ENCODE data around the gene CRISP2. TPM values are rescaled to one million over a fixed set of nuclear protein-coding genes. Genes with fewer than 3 reads are reported as not detected.
"Not testable (repeated sequence)": the region's sequence is repeated elsewhere in the genome, so short reads cannot be mapped to it uniquely, and the experiment has no call there.

CRISP2 gene
- total and polyA plus RNA-seq, 5 donors from 2014 or later, result not detected

- H3K4me1 Mint-ChIP-seq; H3K27me3 ChIP-seq (ENCODE audit: control insufficient read depth, insufficient read depth, low read length); H3K27ac Mint-ChIP-seq; H3K4me3 Mint-ChIP-seq; H3K36me3 ChIP-seq (ENCODE audit: control insufficient read depth, insufficient read depth, low read length); H3K9me3 ChIP-seq (ENCODE audit: control insufficient read depth in 2 of 2, low read length in 2 of 2); H3K4me3 ChIP-seq (ENCODE audit: low read depth, low read length); H3K4me1 ChIP-seq (ENCODE audit: control insufficient read depth, insufficient read depth, low read length, poor library complexity, severe bottlenecking); H3K27me3 Mint-ChIP-seq; DNase-seq; ATAC-seq (ENCODE audit: low read depth in 2 of 2); H3K27ac ChIP-seq (ENCODE audit: insufficient read depth, low read length, poor library complexity, severe bottlenecking); H3K36me3 Mint-ChIP-seq: not testable (repeated sequence)
- peaks cover 2 to 23% (median 4%) of the 10 kb centered on the region in 7 donors for H3K9me3 Mint-ChIP-seq
These were observed 10.6 kb upstream of the CRISP2 start for GRCh38 chr6:49723917-49724316.

- Histone ChIP-seq H3K4me1 (ENCODE audit: control insufficient read depth, insufficient read depth, low read length, poor library complexity, severe bottlenecking) (no peaks in the 10 kb centered on the region), H3K9me3 (ENCODE audit: control insufficient read depth in 2 of 2, low read length in 2 of 2) (peaks cover 0 to 2% of the 10 kb centered on the region in 2 experiments), H3K27ac (ENCODE audit: insufficient read depth, low read length, poor library complexity, severe bottlenecking) (no peak overlapping the region), H3K27me3 (ENCODE audit: control insufficient read depth, insufficient read depth, low read length) (no peaks in the 10 kb centered on the region), H3K4me3 (ENCODE audit: low read depth, low read length) (no peak overlapping the region), H3K36me3 (ENCODE audit: control insufficient read depth, insufficient read depth, low read length) (no peaks in the 10 kb centered on the region)
- Mint-ChIP-seq H3K4me1 (no peaks in the 10 kb centered on the region), H3K36me3 (no peaks in the 10 kb centered on the region), H3K27me3 (no peaks in the 10 kb centered on the region), H3K27ac (no peak overlapping the region), H3K9me3 (peaks cover 2 to 23% (median 4%) of the 10 kb centered on the region in 7 donors), H3K4me3 (no peak overlapping the region)
- DNase-seq (no peak), ATAC-seq (ENCODE audit: low read depth in 2 of 2) (no peak)
These were observed 8.0 kb upstream of the CRISP2 start for GRCh38 chr6:49721297-49721696.

- H3K27me3 Mint-ChIP-seq, result no peaks in the 10 kb centered on the region
These were observed 7.0 kb upstream of the CRISP2 start for GRCh38 chr6:49720372-49720771.

DNA sequence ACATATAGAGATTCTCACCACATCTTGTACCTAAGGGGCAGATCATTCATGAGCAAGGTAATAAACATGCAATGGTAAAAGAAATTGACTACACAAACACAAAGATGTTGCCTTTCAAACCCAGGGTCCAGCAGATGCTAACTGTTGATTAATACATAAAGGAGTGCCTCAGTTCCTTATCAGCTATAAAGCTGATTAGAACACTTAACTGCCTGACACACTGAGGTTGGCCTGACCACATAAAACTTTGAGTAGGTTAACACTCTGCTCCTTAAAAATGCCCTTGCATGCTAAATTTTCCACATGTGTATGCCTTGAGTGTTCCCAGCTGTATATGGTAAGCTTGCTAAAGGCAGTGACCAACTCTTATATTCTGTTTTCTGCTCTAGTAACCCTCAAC is 14.9 kb downstream of the CRISP2 start:
- peaks cover 0 to 9% (median 3%) of the 10 kb centered on the region in 7 donors for H3K9me3 Mint-ChIP-seq
- H3K27ac Mint-ChIP-seq, result no peak overlapping the region
- H3K27ac ChIP-seq (ENCODE audit: insufficient read depth, low read length, poor library complexity, severe bottlenecking), result no peak overlapping the region
- no peak for ATAC-seq (ENCODE audit: low read depth in 2 of 2)
- peaks cover 0 to 9% of the 10 kb centered on the region in 2 experiments for H3K9me3 ChIP-seq (ENCODE audit: control insufficient read depth in 2 of 2, low read length in 2 of 2)
- H3K27me3 ChIP-seq (ENCODE audit: control insufficient read depth, insufficient read depth, low read length), result no peaks in the 10 kb centered on the region
- no peak overlapping the region for H3K4me3 Mint-ChIP-seq
- H3K36me3 Mint-ChIP-seq, result no peaks in the 10 kb centered on the region
- H3K27me3 Mint-ChIP-seq, result no peaks in the 10 kb centered on the region
- DNase-seq, result no peak
- no peaks in the 10 kb centered on the region for H3K4me1 Mint-ChIP-seq
- no peaks in the 10 kb centered on the region for H3K4me1 ChIP-seq (ENCODE audit: control insufficient read depth, insufficient read depth, low read length, poor library complexity, severe bottlenecking)
- H3K36me3 ChIP-seq (ENCODE audit: control insufficient read depth, insufficient read depth, low read length), result no peaks in the 10 kb centered on the region
- H3K4me3 ChIP-seq (ENCODE audit: low read depth, low read length), result no peak overlapping the region

More at GRCh38 chr6:49720372-49720771, 7.0 kb upstream of the CRISP2 start:
- H3K36me3 Mint-ChIP-seq, result no peaks in the 10 kb centered on the region
- no peak overlapping the region for H3K4me3 Mint-ChIP-seq
- no peak overlapping the region for H3K27ac ChIP-seq (ENCODE audit: insufficient read depth, low read length, poor library complexity, severe bottlenecking)
- peaks cover 0 to 23% (median 2%) of the 10 kb centered on the region in 7 donors for H3K9me3 Mint-ChIP-seq
- DNase-seq, result no peak
- ATAC-seq (ENCODE audit: low read depth in 2 of 2), result no peak
- H3K27me3 ChIP-seq (ENCODE audit: control insufficient read depth, insufficient read depth, low read length), result no peaks in the 10 kb centered on the region
- H3K4me3 ChIP-seq (ENCODE audit: low read depth, low read length), result no peak overlapping the region
- H3K4me1 ChIP-seq (ENCODE audit: control insufficient read depth, insufficient read depth, low read length, poor library complexity, severe bottlenecking), result no peaks in the 10 kb centered on the region
- H3K4me1 Mint-ChIP-seq, result no peaks in the 10 kb centered on the region
- no peak overlapping the region for H3K27ac Mint-ChIP-seq
- peaks cover 0 to 2% of the 10 kb centered on the region in 2 experiments for H3K9me3 ChIP-seq (ENCODE audit: control insufficient read depth in 2 of 2, low read length in 2 of 2)
- H3K36me3 ChIP-seq (ENCODE audit: control insufficient read depth, insufficient read depth, low read length), result no peaks in the 10 kb centered on the region

DNA sequence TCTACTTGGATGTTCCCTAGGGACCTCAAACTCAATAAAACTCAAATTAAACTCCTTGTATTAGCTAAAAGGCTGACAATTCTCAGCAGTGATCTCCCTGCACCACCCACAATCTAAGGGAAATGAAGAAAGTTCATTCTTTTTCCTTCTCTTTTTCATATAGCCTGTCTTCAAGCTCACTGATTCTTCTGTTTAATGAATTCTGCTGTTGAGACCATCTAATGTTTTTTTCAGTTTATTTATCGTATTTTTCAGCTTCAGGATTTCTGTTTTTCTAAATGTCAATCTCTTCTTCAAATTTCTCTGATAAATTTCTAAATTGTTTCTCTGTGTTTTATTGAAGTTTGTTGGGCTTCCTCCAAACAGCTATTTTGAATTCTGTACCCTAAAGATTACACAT is 19.8 kb downstream of the CRISP2 start:
- H3K9me3 Mint-ChIP-seq, result peaks cover 0 to 13% (median 4%) of the 10 kb centered on the region in 7 donors

DNA sequence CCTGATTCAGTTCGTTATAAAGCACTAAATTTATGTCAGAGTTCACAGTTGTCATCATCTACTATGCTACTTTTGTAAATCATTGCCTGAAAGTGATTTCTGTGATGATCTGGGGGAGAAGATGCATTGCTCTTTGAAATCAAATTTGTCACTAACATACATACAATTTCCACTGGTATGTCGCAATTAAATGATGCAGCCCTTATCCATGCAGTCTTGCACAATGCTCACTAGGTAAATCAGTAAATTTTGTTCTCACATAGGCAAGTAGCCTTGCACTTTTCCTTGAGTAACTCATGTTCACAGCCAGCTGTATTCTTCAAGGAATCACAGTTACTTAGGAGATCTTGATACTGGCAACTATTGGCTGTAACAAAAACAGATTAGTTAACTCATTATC is 20.8 kb downstream of the CRISP2 start:
- Mint-ChIP-seq H3K4me3 (no peak overlapping the region), H3K27me3 (no peaks in the 10 kb centered on the region), H3K27ac (no peak overlapping the region), H3K36me3 (no peaks in the 10 kb centered on the region), H3K9me3 (peaks cover 0 to 13% (median 4%) of the 10 kb centered on the region in 7 donors), H3K4me1 (no peaks in the 10 kb centered on the region)
- Histone ChIP-seq H3K9me3 (ENCODE audit: control insufficient read depth in 2 of 2, low read length in 2 of 2) (peaks cover 0 to 11% of the 10 kb centered on the region in 2 experiments), H3K36me3 (ENCODE audit: control insufficient read depth, insufficient read depth, low read length) (no peaks in the 10 kb centered on the region), H3K27ac (ENCODE audit: insufficient read depth, low read length, poor library complexity, severe bottlenecking) (no peak overlapping the region), H3K4me1 (ENCODE audit: control insufficient read depth, insufficient read depth, low read length, poor library complexity, severe bottlenecking) (no peaks in the 10 kb centered on the region), H3K4me3 (ENCODE audit: low read depth, low read length) (no peak overlapping the region), H3K27me3 (ENCODE audit: control insufficient read depth, insufficient read depth, low read length) (no peaks in the 10 kb centered on the region)
- DNase-seq, result no peak
- no peak for ATAC-seq (ENCODE audit: low read depth in 2 of 2)

More for the DNA sequence above, 19.8 kb downstream of the CRISP2 start:
- H3K4me1 Mint-ChIP-seq, result no peaks in the 10 kb centered on the region
- Histone ChIP-seq H3K27ac (ENCODE audit: insufficient read depth, low read length, poor library complexity, severe bottlenecking) (no peak overlapping the region), H3K9me3 (ENCODE audit: control insufficient read depth in 2 of 2, low read length in 2 of 2) (peaks cover 0 to 11% of the 10 kb centered on the region in 2 experiments), H3K27me3 (ENCODE audit: control insufficient read depth, insufficient read depth, low read length) (no peaks in the 10 kb centered on the region), H3K4me1 (ENCODE audit: control insufficient read depth, insufficient read depth, low read length, poor library complexity, severe bottlenecking) (no peaks in the 10 kb centered on the region), H3K36me3 (ENCODE audit: control insufficient read depth, insufficient read depth, low read length) (no peaks in the 10 kb centered on the region), H3K4me3 (ENCODE audit: low read depth, low read length) (no peak overlapping the region)
- H3K27me3 Mint-ChIP-seq, result no peaks in the 10 kb centered on the region
- no peaks in the 10 kb centered on the region for H3K36me3 Mint-ChIP-seq
- no peak for ATAC-seq (ENCODE audit: low read depth in 2 of 2)
- H3K4me3 Mint-ChIP-seq, result no peak overlapping the region
- H3K27ac Mint-ChIP-seq, result no peak overlapping the region
- no peak for DNase-seq

- no peak for DNase-seq
- no peak overlapping the region for H3K4me3 Mint-ChIP-seq
- H3K27me3 Mint-ChIP-seq, result no peaks in the 10 kb centered on the region
- H3K9me3 ChIP-seq (ENCODE audit: control insufficient read depth in 2 of 2, low read length in 2 of 2), result no peaks in the 10 kb centered on the region
- no peaks in the 10 kb centered on the region for H3K4me1 Mint-ChIP-seq
- H3K36me3 Mint-ChIP-seq, result no peaks in the 10 kb centered on the region
- no peaks in the 10 kb centered on the region for H3K4me1 ChIP-seq (ENCODE audit: control insufficient read depth, insufficient read depth, low read length, poor library complexity, severe bottlenecking)
- H3K27ac Mint-ChIP-seq, result no peak overlapping the region
- peaks cover 0 to 15% (median 4%) of the 10 kb centered on the region in 7 donors for H3K9me3 Mint-ChIP-seq
- no peak overlapping the region for H3K27ac ChIP-seq (ENCODE audit: insufficient read depth, low read length, poor library complexity, severe bottlenecking)
- no peak for ATAC-seq (ENCODE audit: low read depth in 2 of 2)
- H3K27me3 ChIP-seq (ENCODE audit: control insufficient read depth, insufficient read depth, low read length), result no peaks in the 10 kb centered on the region
- no peaks in the 10 kb centered on the region for H3K36me3 ChIP-seq (ENCODE audit: control insufficient read depth, insufficient read depth, low read length)
- H3K4me3 ChIP-seq (ENCODE audit: low read depth, low read length), result no peak overlapping the region
These were observed 36.6 kb downstream of the CRISP2 start for GRCh38 chr6:49676671-49677281.

DNA sequence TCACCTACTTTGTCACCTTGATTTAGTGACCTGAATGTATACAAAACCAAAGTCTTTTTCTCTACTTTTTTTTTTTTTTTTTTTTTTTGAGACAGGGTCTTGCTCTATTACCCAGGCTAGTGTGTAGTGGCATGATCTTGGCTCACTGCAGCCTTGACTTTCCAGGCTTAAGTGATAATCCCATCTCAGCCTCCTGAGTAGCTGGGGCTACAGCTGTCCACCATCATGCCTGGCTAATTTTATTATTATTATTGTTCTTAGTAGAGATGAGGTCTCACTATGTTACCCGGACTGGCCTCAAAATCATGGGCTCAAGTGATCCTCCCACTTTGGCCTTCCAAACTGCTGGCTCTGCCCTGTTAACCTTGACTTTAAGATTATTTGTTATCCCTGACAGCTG is 37.5 kb downstream of the CRISP2 start:
- Mint-ChIP-seq H3K36me3 (no peaks in the 10 kb centered on the region), H3K4me3 (no peak overlapping the region), H3K27me3 (no peaks in the 10 kb centered on the region), H3K9me3 (peaks cover 0 to 9% (median 4%) of the 10 kb centered on the region in 7 donors), H3K4me1 (no peaks in the 10 kb centered on the region), H3K27ac (no peak overlapping the region)
- Histone ChIP-seq H3K27me3 (ENCODE audit: control insufficient read depth, insufficient read depth, low read length) (no peaks in the 10 kb centered on the region), H3K36me3 (ENCODE audit: control insufficient read depth, insufficient read depth, low read length) (no peaks in the 10 kb centered on the region), H3K4me1 (ENCODE audit: control insufficient read depth, insufficient read depth, low read length, poor library complexity, severe bottlenecking) (no peaks in the 10 kb centered on the region), H3K4me3 (ENCODE audit: low read depth, low read length) (no peak overlapping the region), H3K9me3 (ENCODE audit: control insufficient read depth in 2 of 2, low read length in 2 of 2) (no peaks in the 10 kb centered on the region), H3K27ac (ENCODE audit: insufficient read depth, low read length, poor library complexity, severe bottlenecking) (no peak overlapping the region)
- no peak for ATAC-seq (ENCODE audit: low read depth in 2 of 2)
- no peak for DNase-seq

Measured in CD4-positive, CD25-positive, alpha-beta regulatory T cell (primary cell).